H1 (cell line): Measurements from ENCODE around the gene PAK6. TPM values are rescaled to one million over a fixed set of nuclear protein-coding genes. Genes with fewer than 3 reads are reported as not detected.

Experiments used
- CTCF ChIA-PET: fragments of 300-600 bp; sonication (Branson Sonifier 250); formaldehyde crosslinking; loops from one replicate; lab custom pipeline; 2021; ENCODE audit not compliant: partially characterized antibody; lab: Charles Lee
- POLR2A ChIA-PET: fragments of 300-600 bp; sonication (Branson Sonifier 250); formaldehyde crosslinking; loops from one replicate; lab custom pipeline; 2021; ENCODE audit warnings: inconsistent platforms; ENCODE audit not compliant: partially characterized antibody; lab: Charles Lee
- DNase-seq, 2 experiments: peaks; one replicate each; pipeline versions ENCODE4 v3.0.0 to v3.0.0-alpha.2; 2010 to 2022; ENCODE audit warnings: low spot score in 2 of 2, low read depth in 1 of 2, mixed read lengths in 1 of 2
- FAIRE-seq: peaks from 2 replicates; lab custom pipeline; 2011; peaks lifted over from hg19 to GRCh38; lab: Jason Lieb, UNC
- H2AFZ ChIP-seq: 2 replicates; pipeline ENCODE4 v1.8.1; 2012; ENCODE audit warnings: low read length, inconsistent platforms
- H2AK5ac ChIP-seq: 2 replicates; pipeline ENCODE4 v1.6.1; 2013; ENCODE audit warnings: low read depth, low read length
- H2BK120ac ChIP-seq: replicated peaks from 2 replicates; pipeline ENCODE3; 2013; ENCODE audit warnings: low read depth, low read length, inconsistent platforms
- H2BK12ac ChIP-seq: 2 replicates; pipeline ENCODE4 v1.6.1; 2013; ENCODE audit warnings: low read depth, low read length
- H2BK15ac ChIP-seq: 2 replicates; pipeline ENCODE4 v1.6.1; 2013; ENCODE audit warnings: low read length
- H2BK20ac ChIP-seq: 2 replicates; pipeline ENCODE4 v1.6.1; 2013; ENCODE audit warnings: low read length
- H2BK5ac ChIP-seq: 2 replicates; pipeline ENCODE4 v1.6.1; 2013; ENCODE audit warnings: low read depth, low read length
- H3K14ac ChIP-seq: 2 replicates; pipeline ENCODE4 v1.6.1; 2013; ENCODE audit warnings: inconsistent platforms; ENCODE audit not compliant: insufficient read length
- H3K18ac ChIP-seq: 2 replicates; pipeline ENCODE4 v1.6.1; 2013; ENCODE audit warnings: low read length; ENCODE audit errors: extremely low read depth
- H3K23ac ChIP-seq: 2 replicates; pipeline ENCODE4 v1.6.1; 2013; ENCODE audit warnings: inconsistent platforms; ENCODE audit not compliant: insufficient read length
- H3K23me2 ChIP-seq: 2 replicates; pipeline ENCODE4 v1.6.1; 2013; ENCODE audit warnings: low read depth, low read length
- H3K27ac ChIP-seq: 2 replicates; pipeline ENCODE4 v1.6.1; 2011; ENCODE audit warnings: low read depth, low read length, inconsistent platforms
- H3K27me3 ChIP-seq, 4 experiments: replicated peaks in 1 of 4; 1 replicate in 1 of 4; 2 replicates in 3 of 4; pipeline versions ENCODE4 v1.6.1 to v1.8.1; 2011 to 2013; ENCODE audit warnings: low read length in 3 of 4, mild to moderate bottlenecking in 3 of 4, inconsistent platforms in 2 of 4, mixed read lengths in 2 of 4, moderate library complexity in 1 of 4; ENCODE audit not compliant: control insufficient read depth in 3 of 4, insufficient read depth in 3 of 4; ENCODE audit errors: extremely low read depth in 1 of 4
- H3K36me3 ChIP-seq, 4 experiments: 2 replicates each; pipeline versions ENCODE4 v1.6.1 to v1.8.1; 2011 to 2013; ENCODE audit warnings: mild to moderate bottlenecking in 4 of 4, low read length in 3 of 4, moderate library complexity in 2 of 4, control low read depth in 1 of 4, inconsistent platforms in 1 of 4; ENCODE audit not compliant: insufficient read depth in 4 of 4, control insufficient read depth in 2 of 4
- H3K4ac ChIP-seq: replicated peaks from 2 replicates; pipeline ENCODE3; 2013; ENCODE audit warnings: low read length, low read depth, mixed read lengths, inconsistent platforms; ENCODE audit not compliant: insufficient read length
- H3K4me1 ChIP-seq, 4 experiments: replicated peaks in 1 of 4; 1 replicate in 1 of 4; 2 replicates in 3 of 4; pipeline versions ENCODE4 v1.6.1 to v1.8.1; 2011 to 2013; ENCODE audit warnings: low read length in 3 of 4, inconsistent platforms in 2 of 4, mixed read lengths in 1 of 4; ENCODE audit not compliant: insufficient read depth in 4 of 4, control insufficient read depth in 3 of 4
- H3K4me2 ChIP-seq, 2 experiments: 2 replicates each; pipeline versions ENCODE4 v1.6.1 to v1.8.1; 2011 to 2013; ENCODE audit warnings: low read depth in 2 of 2, low read length in 2 of 2, control low read depth in 1 of 2, inconsistent platforms in 1 of 2, mild to moderate bottlenecking in 1 of 2; ENCODE audit not compliant: insufficient read depth in 1 of 2
- H3K4me3 ChIP-seq, 4 experiments: fragments of 200-600, 300-600 bp in 1 of 4; sonication (generic), shearing (Covaris generic), sonication (Bioruptor Twin) in 1 of 4; 2 replicates each; pipeline versions ENCODE4 v1.5.1 to v1.8.1; 2011 to 2016; ENCODE audit warnings: low read length in 4 of 4, low read depth in 3 of 4, control low read depth in 2 of 4, inconsistent platforms in 2 of 4, mild to moderate bottlenecking in 2 of 4, mixed read lengths in 1 of 4, moderate library complexity in 1 of 4; ENCODE audit not compliant: insufficient read depth in 2 of 4; ENCODE audit errors: extremely low read depth in 1 of 4
- H3K56ac ChIP-seq: replicated peaks from 2 replicates; pipeline ENCODE3; 2013; ENCODE audit warnings: low read depth, mild to moderate bottlenecking, mixed read lengths, low read length, inconsistent platforms; ENCODE audit not compliant: insufficient read length
- H3K79me1 ChIP-seq: 2 replicates; pipeline ENCODE4 v1.6.1; 2013; ENCODE audit warnings: low read depth, low read length, control low read depth
- H3K79me2 ChIP-seq, 2 experiments: 2 replicates each; pipeline versions ENCODE4 v1.6.1 to v1.8.1; 2012 to 2013; ENCODE audit warnings: low read length in 2 of 2, mild to moderate bottlenecking in 2 of 2, inconsistent platforms in 1 of 2; ENCODE audit not compliant: insufficient read depth in 2 of 2, control insufficient read depth in 1 of 2
- H3K9ac ChIP-seq, 4 experiments: replicated peaks in 1 of 4; 1 replicate in 1 of 4; 2 replicates in 3 of 4; pipeline versions ENCODE4 v1.6.1 to v1.8.1; 2011 to 2013; ENCODE audit warnings: low read depth in 3 of 4, low read length in 3 of 4, control low read depth in 2 of 4, mild to moderate bottlenecking in 2 of 4, moderate library complexity in 2 of 4, inconsistent platforms in 1 of 4; ENCODE audit errors: extremely low read depth in 1 of 4
- H3K9me3 ChIP-seq, 2 experiments: 2 replicates each; pipeline versions ENCODE4 v1.6.1 to v1.8.1; 2012 to 2013; ENCODE audit warnings: mild to moderate bottlenecking in 2 of 2, moderate library complexity in 2 of 2, control low read depth in 1 of 2, inconsistent platforms in 1 of 2, low read depth in 1 of 2, low read length in 1 of 2, mixed read lengths in 1 of 2; ENCODE audit not compliant: insufficient read depth in 2 of 2
- H4K20me1 ChIP-seq, 2 experiments: replicated peaks in 1 of 2; 2 replicates each; pipeline versions ENCODE3 to v1.8.1; 2011 to 2013; ENCODE audit warnings: inconsistent platforms in 2 of 2, low read length in 2 of 2, mild to moderate bottlenecking in 1 of 2; ENCODE audit not compliant: insufficient read depth in 2 of 2, control insufficient read depth in 1 of 2
- H4K5ac ChIP-seq: 2 replicates; pipeline ENCODE4 v1.6.1; 2013; ENCODE audit warnings: low read length, low read depth, mixed read lengths, inconsistent platforms; ENCODE audit not compliant: insufficient read length
- H4K8ac ChIP-seq: 2 replicates; pipeline ENCODE4 v1.8.0; 2013; ENCODE audit warnings: mild to moderate bottlenecking, moderate library complexity, low read length, inconsistent platforms; ENCODE audit not compliant: insufficient read depth; ENCODE audit errors: extremely low read depth
- H4K91ac ChIP-seq: replicated peaks from 2 replicates; pipeline ENCODE3; 2013; ENCODE audit warnings: low read length, mixed read lengths, inconsistent platforms; ENCODE audit not compliant: insufficient read length
- WGBS, 2 experiments: shearing (Covaris generic) in 1 of 2; methylation state at CpG; one replicate each; pipeline versions ENCODE4 v1.1.6 to v1.1.7; 2013 to 2015; ENCODE audit warnings: low lambda C conversion rate in 2 of 2, mixed read lengths in 2 of 2, inconsistent platforms in 1 of 2, low coverage in 1 of 2, missing lambda C conversion rate in 1 of 2; ENCODE audit not compliant: insufficient replicate concordance in 2 of 2, insufficient coverage in 1 of 2, insufficient read length in 1 of 2; ENCODE audit errors: extremely low coverage in 1 of 2, missing lambda C conversion rate in 1 of 2; 5-methylcytosine and 5-hydroxymethylcytosine counted together
- polyA plus RNA-seq, 7 experiments: library from polyadenylated mRNA; depleted of rRNA in 3 of 7; stranded (reverse) in 5 of 7; unstranded in 2 of 7; fragments of >200 nt in 5 of 7; fragments of 200-250 nt in 2 of 7; gene quantifications; 1 replicate in 5 of 7; 2 replicates in 1 of 7; 4 replicates in 1 of 7; pipeline versions ENCODE4 v1.2.1 to v1.2.3, GENCODE V29; 2011 to 2013; ENCODE audit warnings: missing spikeins in 2 of 7, mixed read lengths in 2 of 7
- total RNA-seq: library from RNA; stranded (reverse); fragmentation: NEBNext Ultra II Directional; extraction: Animal tissue kit (Norgen Biotek cat#: 25700); gene quantifications from 2 replicates; pipeline ENCODE4 v1.2.1, GENCODE V29; 2021

Gene PAK6
- total and polyA plus RNA-seq, 2 of the 8 experiments (the other 6 are each of a cell fraction or from before 2014, with no cell fraction given), result 6.9 to 9.4 TPM

- Histone ChIP-seq H3K27ac (no peak overlapping the region), H3K9ac (no peak overlapping the region), H3K4me1 (no peaks in the 10 kb centered on the region; a peak in 1 of 7 replicates), H3K23me2 (no peaks in the 10 kb centered on the region), H2BK15ac (no peak overlapping the region), H3K56ac (no peak overlapping the region), H3K79me2 (no peaks in the 10 kb centered on the region), H3K4me3 (no peak overlapping the region), H2BK120ac (no peak overlapping the region), H3K79me1 (no peaks in the 10 kb centered on the region), H2BK5ac (no peak overlapping the region; the same call in 1 of the 2 replicates), H3K18ac (no peak overlapping the region), H3K9me3 (no peaks in the 10 kb centered on the region), H4K20me1 (peaks cover 1 to 4% of the 10 kb centered on the region in 2 experiments), H3K27me3 (peaks cover 0 to 6% (median 0%) of the 10 kb centered on the region in 4 experiments; a peak in 2 of 7 replicates), H2AFZ (no peak overlapping the region), H3K23ac (no peak overlapping the region), H3K4ac (no peak overlapping the region), H2BK20ac (no peak overlapping the region), H3K4me2 (no peak overlapping the region), H3K14ac (no peak overlapping the region), H2BK12ac (no peak overlapping the region), H2AK5ac (no peak overlapping the region), H3K36me3 (no peaks in the 10 kb centered on the region), H4K5ac (no peak overlapping the region), H4K8ac (no peak overlapping the region), H4K91ac (no peak overlapping the region)
- ChIA-PET CTCF (interaction anchor here (0.7 to 23.9 kb wide), 9 partner anchors 8 to 97 kb away, joined by 3 to 584 read pairs (median 5); partner anchors contain the start of genes ANKRD63, CCDC9B, DISP2 and PLCB2), POLR2A (interaction anchor here (1.5 to 2.4 kb wide), 2 partner anchors 19 to 24 kb away, joined by 3 to 6 read pairs; no protein-coding TSS in a partner anchor)
- FAIRE-seq, result no peak
- 88% methylated on average over 4 of the region's 4 CpGs; no CpG with 5 or more reads in 1 of the 2 experiments for WGBS, 2 experiments
- no peak for DNase-seq
These were observed 75.9 kb downstream of the PAK6 start for GRCh38 chr15:40314723-40315276.
